Upper lobe of left lung (tissue), 4 donors: ENCODE data around the gene TLK1.

Source experiments
- EP300 ChIP-seq, 4 donors: sonication (generic); formaldehyde crosslinking; IDR thresholded peaks; one replicate each; pipeline ENCODE4 v1.5.1; 2017; ENCODE audit warnings: antibody characterized with exemption in 4 of 4, control low read depth in 2 of 4
- POLR2A ChIP-seq, 4 donors: fragments of 450-650 bp; IDR thresholded peaks; one replicate each; pipeline ENCODE4 v1.5.1; 2016 to 2017; ENCODE audit warnings: antibody characterized with exemption in 4 of 4, mild to moderate bottlenecking in 2 of 4
- POLR2AphosphoS5 ChIP-seq, 2 donors: sonication (generic); formaldehyde crosslinking; IDR thresholded peaks; one replicate each; pipeline ENCODE4 v1.5.1; 2017; ENCODE audit warnings: antibody characterized with exemption in 2 of 2
- TF ChIP-seq, protein P1 (sequence below), 6 experiments: fragments of 450-650 bp in 4 of 6; fragments of 200-600 bp in 2 of 6; sonication (generic) in 2 of 6; IDR thresholded peaks; one replicate each; pipeline ENCODE4 v1.5.1; 2016 to 2019; ENCODE audit warnings: antibody characterized with exemption in 6 of 6

GRCh38 chr2:170950221-170950761 lies 210.4 kb downstream of the TLK1 start:
- no peak for TF ChIP-seq POLR2A (IDR thresholded peaks at IDR 0.05)
- TF ChIP-seq, protein P1, sequence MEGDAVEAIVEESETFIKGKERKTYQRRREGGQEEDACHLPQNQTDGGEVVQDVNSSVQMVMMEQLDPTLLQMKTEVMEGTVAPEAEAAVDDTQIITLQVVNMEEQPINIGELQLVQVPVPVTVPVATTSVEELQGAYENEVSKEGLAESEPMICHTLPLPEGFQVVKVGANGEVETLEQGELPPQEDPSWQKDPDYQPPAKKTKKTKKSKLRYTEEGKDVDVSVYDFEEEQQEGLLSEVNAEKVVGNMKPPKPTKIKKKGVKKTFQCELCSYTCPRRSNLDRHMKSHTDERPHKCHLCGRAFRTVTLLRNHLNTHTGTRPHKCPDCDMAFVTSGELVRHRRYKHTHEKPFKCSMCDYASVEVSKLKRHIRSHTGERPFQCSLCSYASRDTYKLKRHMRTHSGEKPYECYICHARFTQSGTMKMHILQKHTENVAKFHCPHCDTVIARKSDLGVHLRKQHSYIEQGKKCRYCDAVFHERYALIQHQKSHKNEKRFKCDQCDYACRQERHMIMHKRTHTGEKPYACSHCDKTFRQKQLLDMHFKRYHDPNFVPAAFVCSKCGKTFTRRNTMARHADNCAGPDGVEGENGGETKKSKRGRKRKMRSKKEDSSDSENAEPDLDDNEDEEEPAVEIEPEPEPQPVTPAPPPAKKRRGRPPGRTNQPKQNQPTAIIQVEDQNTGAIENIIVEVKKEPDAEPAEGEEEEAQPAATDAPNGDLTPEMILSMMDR (IDR thresholded peaks at IDR 0.05): no peak
- TF ChIP-seq EP300 (IDR thresholded peaks at IDR 0.05): no peak
- TF ChIP-seq POLR2AphosphoS5 (IDR thresholded peaks at IDR 0.05): no peak
